AG09319 (cell line): ENCODE data around the gene USP4.
"Not testable (repeated sequence)": the region's sequence is repeated elsewhere in the genome, so short reads cannot be mapped to it uniquely, and the experiment has no call there.

ENCODE experiments used
- DNase-seq: peaks from one replicate; pipeline ENCODE4 v3.0.0-alpha.2; 2010; ENCODE audit warnings: low read depth; ENCODE audit errors: extremely low read depth
- CTCF ChIP-seq: IDR thresholded peaks from 2 replicates; pipeline ENCODE4 v1.5.1; 2011; ENCODE audit warnings: low read depth, mild to moderate bottlenecking, inconsistent platforms, low read length, moderate library complexity

The USP4 gene

GRCh38 chr3:49255718-49256511 lies 83.9 kb downstream of the USP4 start:
- DNase-seq: no peak
- no peak for TF ChIP-seq CTCF

DNA sequence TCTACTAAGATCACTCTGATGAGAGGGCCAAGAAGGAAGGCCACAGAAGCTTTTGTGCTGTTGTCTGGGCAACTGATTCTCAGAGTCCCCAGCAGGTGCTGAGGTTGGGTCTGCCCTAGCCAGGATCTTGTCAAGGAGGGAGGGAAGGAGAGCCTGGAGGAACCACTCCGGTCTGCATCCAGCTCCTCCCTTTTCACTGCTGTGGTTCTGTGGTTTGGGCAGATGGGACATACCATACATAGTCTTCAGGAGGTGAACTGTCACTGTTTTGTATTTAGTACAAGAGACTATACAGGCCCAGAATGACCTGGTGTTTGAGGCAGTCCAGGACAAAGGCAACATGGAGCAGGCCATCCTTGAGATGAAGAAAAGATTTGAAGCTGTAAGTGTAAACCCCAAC lies 84.7 kb downstream of the USP4 start:
- no peak for TF ChIP-seq CTCF
- DNase-seq: no peak

GRCh38 chr3:49253512-49253911 lies 86.3 kb downstream of the USP4 start:
- no peak for DNase-seq
- TF ChIP-seq CTCF: no peak

DNA sequence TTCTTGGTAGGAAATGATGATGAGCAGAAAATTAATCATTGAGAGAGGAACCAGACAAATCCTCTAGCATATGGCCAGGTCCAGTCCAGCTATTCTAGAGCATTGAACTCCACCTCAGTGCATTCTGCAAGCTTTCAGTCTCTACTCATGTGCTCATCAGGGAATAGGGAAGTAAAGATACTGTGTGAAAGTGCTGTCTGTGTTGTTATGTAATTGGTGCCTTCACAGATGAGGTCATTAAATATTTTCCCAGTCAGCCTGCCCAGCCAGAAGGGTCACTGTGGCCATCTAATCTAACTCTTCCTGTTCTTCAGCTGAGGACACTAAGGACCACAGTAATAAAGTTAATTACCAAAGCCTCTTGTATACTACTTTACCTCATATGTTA lies 91.0 kb downstream of the USP4 start:
- DNase-seq: no peak
- no peak for TF ChIP-seq CTCF

DNA sequence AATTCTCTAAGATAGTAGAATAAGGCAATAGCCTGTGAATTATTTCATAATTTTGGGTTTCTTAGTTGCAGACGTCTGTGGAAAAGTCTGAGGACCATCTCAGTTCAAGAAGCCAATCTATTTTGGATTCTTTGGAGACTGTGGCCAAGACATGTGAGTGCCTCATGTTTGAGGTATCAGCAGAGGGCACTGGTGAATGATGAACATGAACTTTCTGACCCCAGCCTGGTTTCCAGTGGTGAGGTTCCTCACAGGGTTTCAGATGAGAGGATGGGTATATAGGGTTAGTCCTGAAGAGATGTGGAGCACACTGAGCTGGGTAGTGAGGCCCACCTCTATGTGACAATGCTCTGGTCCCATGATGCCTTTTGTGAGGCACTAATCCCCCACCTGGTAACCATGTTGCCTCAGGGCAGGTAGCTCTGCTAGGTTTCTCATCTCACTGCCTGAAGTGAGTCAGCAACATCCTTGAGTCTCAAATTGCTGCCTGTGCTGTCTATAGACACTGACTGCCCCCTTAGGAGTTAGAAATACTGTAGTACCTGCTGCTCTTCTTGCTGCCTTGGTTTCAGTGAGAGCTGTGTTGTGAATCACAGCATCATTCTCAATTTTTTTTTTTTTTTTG lies 95.2 kb downstream of the USP4 start:
- no peak for TF ChIP-seq CTCF
- DNase-seq: no peak

DNA sequence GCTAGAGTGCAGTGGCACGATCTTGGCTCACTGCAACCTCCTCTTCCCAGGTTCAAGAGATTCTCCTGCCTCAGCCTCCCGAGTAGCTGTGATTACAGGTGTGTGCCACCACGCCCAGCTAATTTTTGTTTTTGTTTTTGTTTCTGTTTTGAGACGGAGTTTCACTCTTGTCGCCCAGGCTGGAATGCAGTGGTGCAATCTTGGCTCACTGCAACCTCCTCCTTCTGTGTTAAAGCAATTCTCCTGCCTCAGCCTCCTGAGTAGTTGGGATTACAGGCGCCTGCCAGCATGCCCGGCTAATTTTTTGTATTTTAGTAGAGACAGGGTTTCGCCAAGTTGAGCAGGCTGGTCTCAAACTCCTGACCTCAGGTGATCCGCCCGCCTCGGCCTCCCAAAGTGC lies 99.8 kb downstream of the USP4 start:
- not testable (repeated sequence) for DNase-seq

DNA sequence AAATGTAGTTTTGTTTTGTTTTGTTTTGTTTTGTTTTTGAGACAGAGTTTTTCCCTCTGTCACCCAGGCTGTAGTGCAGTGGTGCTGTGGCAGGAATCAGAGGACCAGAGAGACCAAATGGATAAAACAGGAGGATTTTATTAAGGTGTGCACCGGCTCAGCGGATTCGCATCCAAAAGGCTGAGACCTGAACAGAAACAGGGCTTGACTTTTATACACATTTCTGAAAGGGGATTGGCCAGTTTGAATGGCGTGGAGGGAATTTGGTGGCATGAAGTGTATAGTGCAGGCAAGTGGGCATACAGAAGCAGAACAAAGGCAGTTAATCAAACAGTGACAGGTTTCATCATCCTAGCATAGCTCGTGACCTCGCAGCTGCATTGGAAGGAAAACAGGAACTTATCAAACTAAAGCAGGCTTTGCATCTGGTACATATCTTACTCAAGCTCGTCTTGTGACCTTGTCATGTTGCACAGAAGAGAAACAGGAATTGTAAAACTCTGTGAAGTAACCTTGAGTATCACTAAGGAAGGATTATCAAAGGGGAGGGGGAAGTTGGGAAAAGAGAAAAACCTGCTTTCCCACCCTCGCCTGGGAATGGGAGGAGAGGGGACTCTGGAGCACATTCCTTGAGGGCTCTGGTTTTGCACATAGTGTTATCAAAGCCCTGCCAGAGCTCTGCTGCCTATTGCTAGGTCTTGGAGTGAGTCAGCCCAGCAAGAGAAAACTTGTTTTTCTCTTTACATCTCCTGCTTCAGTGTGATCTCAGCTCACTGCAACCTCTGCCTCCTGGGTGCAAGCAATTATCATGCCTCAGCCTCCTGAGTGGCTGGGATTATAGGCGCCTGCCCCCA lies 101.4 kb downstream of the USP4 start:
- no peak for TF ChIP-seq CTCF
- DNase-seq: no peak
